ENCODE measurements around the gene CHRNA4. TPM values are rescaled to one million over a fixed set of nuclear protein-coding genes. Genes with fewer than 3 reads are reported as not detected.

Gene CHRNA4
- total RNA-seq, 2 experiments from 2014 or later = not detected

GRCh38 chr20:63355781-63356295 is 5.3 kb downstream of the CHRNA4 start:
- DNase-seq (no peak), ATAC-seq (no peak)
- no peak overlapping the region for H3K4me3 Mint-ChIP-seq
- ChIA-PET POLR2A (no interaction called here), CTCF (no interaction called here)
- no peak overlapping the region for H3K27ac Mint-ChIP-seq
- H3K4me1 Mint-ChIP-seq (ENCODE audit: low read depth) = no peaks in the 10 kb centered on the region
- no peaks in the 10 kb centered on the region for H3K9me3 Mint-ChIP-seq
- peaks cover 11% of the 10 kb centered on the region for H3K27me3 Mint-ChIP-seq
- TF ChIP-seq, protein P1, sequence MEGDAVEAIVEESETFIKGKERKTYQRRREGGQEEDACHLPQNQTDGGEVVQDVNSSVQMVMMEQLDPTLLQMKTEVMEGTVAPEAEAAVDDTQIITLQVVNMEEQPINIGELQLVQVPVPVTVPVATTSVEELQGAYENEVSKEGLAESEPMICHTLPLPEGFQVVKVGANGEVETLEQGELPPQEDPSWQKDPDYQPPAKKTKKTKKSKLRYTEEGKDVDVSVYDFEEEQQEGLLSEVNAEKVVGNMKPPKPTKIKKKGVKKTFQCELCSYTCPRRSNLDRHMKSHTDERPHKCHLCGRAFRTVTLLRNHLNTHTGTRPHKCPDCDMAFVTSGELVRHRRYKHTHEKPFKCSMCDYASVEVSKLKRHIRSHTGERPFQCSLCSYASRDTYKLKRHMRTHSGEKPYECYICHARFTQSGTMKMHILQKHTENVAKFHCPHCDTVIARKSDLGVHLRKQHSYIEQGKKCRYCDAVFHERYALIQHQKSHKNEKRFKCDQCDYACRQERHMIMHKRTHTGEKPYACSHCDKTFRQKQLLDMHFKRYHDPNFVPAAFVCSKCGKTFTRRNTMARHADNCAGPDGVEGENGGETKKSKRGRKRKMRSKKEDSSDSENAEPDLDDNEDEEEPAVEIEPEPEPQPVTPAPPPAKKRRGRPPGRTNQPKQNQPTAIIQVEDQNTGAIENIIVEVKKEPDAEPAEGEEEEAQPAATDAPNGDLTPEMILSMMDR (IDR thresholded peaks at IDR 0.05) = no peak
- no peaks in the 10 kb centered on the region for H3K36me3 Mint-ChIP-seq (ENCODE audit: low read depth)
- intact Hi-C loops (cut with micrococcal nuclease) = no loop called here

DNA sequence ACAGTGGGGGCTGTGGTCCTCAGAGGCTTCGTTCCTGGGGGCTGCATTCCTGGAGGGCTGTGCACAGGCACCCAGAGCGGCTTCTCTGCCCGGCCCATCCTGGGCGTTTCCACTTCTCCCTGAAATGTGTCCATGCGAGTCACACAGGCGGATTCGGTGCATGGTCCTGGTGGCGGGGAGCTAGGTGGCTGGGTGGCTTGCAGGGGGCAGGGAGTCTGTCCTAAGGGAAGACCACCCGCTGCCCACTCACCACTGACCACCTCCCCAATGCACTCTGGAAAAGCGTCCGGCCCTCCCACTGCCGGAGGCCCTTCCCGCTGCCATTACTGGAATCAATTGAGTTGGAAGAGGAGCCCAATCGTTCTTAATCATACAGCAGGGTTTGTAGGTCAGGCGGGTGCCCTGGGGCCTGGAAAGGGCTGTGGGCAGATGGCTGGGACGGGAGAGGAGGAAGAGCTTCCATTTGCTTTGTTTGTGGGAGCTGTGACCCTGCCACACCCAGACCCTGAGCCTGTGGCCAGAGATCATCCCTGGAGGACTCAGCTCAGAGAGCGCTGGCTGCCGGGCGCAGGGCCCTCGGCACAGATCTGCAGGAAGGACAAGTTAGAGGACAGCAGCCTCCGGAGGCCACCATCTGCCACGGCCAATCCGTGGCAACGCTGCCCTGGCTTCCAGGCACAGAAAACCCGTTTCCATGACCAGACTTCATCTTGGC is 6.4 kb downstream of the CHRNA4 start:
- Mint-ChIP-seq H3K4me3 (no peak overlapping the region), H3K36me3 (ENCODE audit: low read depth) (no peaks in the 10 kb centered on the region), H3K9me3 (peaks cover 5% of the 10 kb centered on the region), H3K27me3 (peaks cover 5% of the 10 kb centered on the region), H3K27ac (no peak overlapping the region), H3K4me1 (ENCODE audit: low read depth) (no peaks in the 10 kb centered on the region)
- ATAC-seq = no peak
- intact Hi-C loops (cut with micrococcal nuclease) = no loop called here
- POLR2A ChIA-PET = interaction anchor here (0.6 kb wide), 1 partner anchor 87 kb away, joined by 3 read pairs; no protein-coding TSS in a partner anchor
- TF ChIP-seq, protein P1 (IDR thresholded peaks at IDR 0.05) = no peak
- CTCF ChIA-PET = interaction anchor here (1.3 kb wide), 1 partner anchor 45 kb away, joined by 3 read pairs; no protein-coding TSS in a partner anchor
- DNase-seq = no peak

DNA sequence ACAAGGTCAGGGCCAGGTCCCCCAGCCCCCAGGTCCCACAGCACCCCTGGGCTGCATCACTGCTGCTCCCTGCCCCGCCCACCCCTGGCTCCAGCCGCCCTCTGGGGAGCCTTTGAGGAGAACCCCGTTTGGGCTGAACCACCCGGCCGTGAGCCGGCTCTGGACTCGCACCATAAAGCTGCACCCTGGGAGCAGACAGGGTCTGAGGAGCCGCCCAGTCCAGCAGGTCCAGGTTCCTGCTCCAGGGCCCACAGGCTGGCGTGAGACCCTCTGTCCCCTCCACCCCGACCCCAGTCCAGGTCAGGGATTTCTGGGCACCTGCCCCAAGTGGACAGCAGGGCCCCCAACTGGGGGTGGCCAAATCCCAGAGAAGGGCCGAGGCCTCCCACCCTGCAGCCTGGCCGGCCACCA is 8.3 kb downstream of the CHRNA4 start:
- DNase-seq = no peak
- H3K27me3 Mint-ChIP-seq = no peaks in the 10 kb centered on the region
- no peak overlapping the region for H3K4me3 Mint-ChIP-seq
- ATAC-seq = no peak
- ChIA-PET POLR2A (interaction anchor here (1.0 kb wide), 1 partner anchor 19 kb away, joined by 4 read pairs; no protein-coding TSS in a partner anchor), CTCF (no interaction called here)
- H3K9me3 Mint-ChIP-seq = peaks cover 5% of the 10 kb centered on the region
- no peaks in the 10 kb centered on the region for H3K4me1 Mint-ChIP-seq (ENCODE audit: low read depth)
- intact Hi-C loops (cut with micrococcal nuclease) = no loop called here
- TF ChIP-seq, protein P1 (IDR thresholded peaks at IDR 0.05) = no peak
- no peak overlapping the region for H3K27ac Mint-ChIP-seq
- no peaks in the 10 kb centered on the region for H3K36me3 Mint-ChIP-seq (ENCODE audit: low read depth)

DNA sequence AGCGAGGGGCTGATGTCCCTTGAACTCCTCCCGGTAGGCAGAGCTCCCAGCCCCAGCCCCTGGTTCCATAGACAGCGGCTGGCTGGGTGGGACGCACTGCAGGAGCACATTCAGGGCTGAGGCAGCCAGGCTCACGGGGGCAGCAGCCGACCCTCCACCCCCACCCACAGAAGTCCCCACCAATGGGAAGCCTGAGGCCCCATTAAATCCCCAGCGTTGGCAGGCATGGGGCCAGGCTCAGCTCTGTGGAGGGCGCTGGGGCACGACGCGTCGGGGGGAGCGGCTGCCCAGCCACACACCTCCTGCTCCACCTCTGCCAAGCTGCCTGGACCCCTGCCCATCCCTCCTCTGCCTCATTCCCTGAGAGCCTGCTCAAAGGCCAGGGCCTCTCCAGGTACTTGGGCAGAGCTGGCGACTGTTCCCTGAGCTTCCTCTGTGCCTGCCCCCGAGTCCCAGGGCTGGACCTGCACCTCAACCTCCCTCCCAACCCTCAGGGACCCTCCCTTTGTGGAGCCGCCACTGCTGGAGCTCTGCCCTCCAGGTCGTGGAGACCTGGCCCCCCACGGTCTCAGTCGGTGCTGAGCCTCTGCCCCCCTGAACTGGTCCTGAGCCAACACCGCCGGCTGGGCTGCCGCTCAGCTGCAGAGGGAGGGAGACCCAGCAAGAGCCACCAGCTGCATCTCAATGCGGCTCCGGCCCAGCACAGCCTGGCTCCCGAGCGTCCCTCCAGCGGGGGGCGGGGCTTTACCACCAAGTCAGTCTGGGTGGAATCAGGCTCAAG is 9.1 kb downstream of the CHRNA4 start:
- Mint-ChIP-seq H3K4me1 (ENCODE audit: low read depth) (no peaks in the 10 kb centered on the region), H3K36me3 (ENCODE audit: low read depth) (no peaks in the 10 kb centered on the region), H3K27me3 (no peaks in the 10 kb centered on the region), H3K27ac (no peak overlapping the region), H3K9me3 (peaks cover 5% of the 10 kb centered on the region), H3K4me3 (no peak overlapping the region)
- ChIA-PET POLR2A (no interaction called here), CTCF (no interaction called here)
- no peak for ATAC-seq
- TF ChIP-seq, protein P1 (IDR thresholded peaks at IDR 0.05) = no peak
- intact Hi-C loops (cut with micrococcal nuclease) = no loop called here
- DNase-seq = no peak

GRCh38 chr20:63351326-63351700 is 9.8 kb downstream of the CHRNA4 start:
- peaks cover 5% of the 10 kb centered on the region for H3K9me3 Mint-ChIP-seq
- H3K27ac Mint-ChIP-seq = no peak overlapping the region
- ChIA-PET CTCF (no interaction called here), POLR2A (interaction anchor here (0.6 kb wide), 1 partner anchor 926 kb away, joined by 3 read pairs; no protein-coding TSS in a partner anchor)
- H3K4me3 Mint-ChIP-seq = no peak overlapping the region
- intact Hi-C loops (cut with micrococcal nuclease) = no loop called here
- H3K4me1 Mint-ChIP-seq (ENCODE audit: low read depth) = no peaks in the 10 kb centered on the region
- no peak for ATAC-seq
- TF ChIP-seq, protein P1 (IDR thresholded peaks at IDR 0.05) = no peak
- no peaks in the 10 kb centered on the region for H3K27me3 Mint-ChIP-seq
- no peaks in the 10 kb centered on the region for H3K36me3 Mint-ChIP-seq (ENCODE audit: low read depth)
- no peak for DNase-seq
